ENCODE data around the gene TTC23. TPM values are rescaled to one million over a fixed set of nuclear protein-coding genes. Genes with fewer than 3 reads are reported as not detected.

Gene TTC23
- polyA plus RNA-seq, 2 of the 4 experiments (the other 2 are of a cell fraction), result 7.0 to 16.5 TPM

DNA sequence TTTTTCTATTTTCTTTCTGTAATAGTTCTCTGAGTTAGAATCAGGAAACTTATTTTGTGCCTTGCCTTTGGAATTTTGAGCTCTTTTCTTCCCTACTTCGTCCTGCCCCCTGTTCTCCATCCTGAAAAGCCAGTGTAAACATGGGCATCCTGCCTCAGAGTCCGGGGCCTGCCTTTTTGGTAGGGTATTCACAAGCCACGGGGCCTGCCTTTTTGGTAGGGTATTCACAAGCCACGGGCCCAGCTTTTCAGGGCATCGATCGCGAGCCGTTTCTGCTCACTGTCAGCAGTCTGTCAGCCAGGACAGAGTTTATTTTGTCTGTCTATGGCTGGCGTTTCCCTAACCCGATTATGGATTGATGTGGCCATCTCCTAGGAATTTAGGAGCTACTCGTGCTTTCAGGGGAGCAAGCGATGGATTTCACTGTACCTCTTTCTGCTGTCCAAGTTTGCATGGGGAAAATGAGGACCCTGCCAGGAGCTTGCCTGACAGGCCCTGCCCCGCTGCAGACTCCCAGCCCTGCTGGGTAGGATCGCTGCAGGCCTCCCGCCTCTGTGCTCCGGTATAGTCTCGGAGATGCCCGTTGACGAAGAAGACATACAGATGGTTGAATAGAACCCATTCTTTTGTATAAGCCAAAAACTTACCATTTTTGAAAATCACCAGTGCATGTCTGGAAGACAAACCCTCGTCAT lies 131.7 kb downstream of the TTC23 start:
- ChIA-PET CTCF (interaction anchor here (0.9 to 2.8 kb wide), 5 partner anchors 12 to 689 kb away, joined by 3 to 14 read pairs (median 7); no protein-coding TSS in a partner anchor), POLR2A (no interaction called here)
- no peak for FAIRE-seq
- Histone ChIP-seq H3K4me2 (no peak overlapping the region), H3K9me3 (no peaks in the 10 kb centered on the region), H3K4me1 (peaks cover 9% of the 10 kb centered on the region), H3K4me3 (no peak overlapping the region), H3K27ac (no peak overlapping the region)
- 92% methylated on average over 20 of the region's 20 CpGs for WGBS (ENCODE audit: missing lambda C conversion rate)
- ATAC-seq, result no peak
- DNase-seq (ENCODE audit: low read depth in 1 of 2, low spot score in 1 of 2), result no peak
- TF ChIP-seq, protein P1, sequence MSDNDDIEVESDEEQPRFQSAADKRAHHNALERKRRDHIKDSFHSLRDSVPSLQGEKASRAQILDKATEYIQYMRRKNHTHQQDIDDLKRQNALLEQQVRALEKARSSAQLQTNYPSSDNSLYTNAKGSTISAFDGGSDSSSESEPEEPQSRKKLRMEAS (IDR thresholded peaks at IDR 0.05), result no peak
- no peak for TF ChIP-seq CEBPB (IDR thresholded peaks at IDR 0.05)
- no peak for TF ChIP-seq ZFP36 (IDR thresholded peaks at IDR 0.05; ENCODE audit: borderline replicate concordance, partially characterized antibody)
- no peak for TF ChIP-seq GATA3 (IDR thresholded peaks at IDR 0.05; ENCODE audit: borderline replicate concordance)
- no peak for TF ChIP-seq KDM1A (IDR thresholded peaks at IDR 0.05; ENCODE audit: low read depth)
- TF ChIP-seq RCOR1 (IDR thresholded peaks at IDR 0.05; ENCODE audit: low read depth, low read length), result no peak

DNA sequence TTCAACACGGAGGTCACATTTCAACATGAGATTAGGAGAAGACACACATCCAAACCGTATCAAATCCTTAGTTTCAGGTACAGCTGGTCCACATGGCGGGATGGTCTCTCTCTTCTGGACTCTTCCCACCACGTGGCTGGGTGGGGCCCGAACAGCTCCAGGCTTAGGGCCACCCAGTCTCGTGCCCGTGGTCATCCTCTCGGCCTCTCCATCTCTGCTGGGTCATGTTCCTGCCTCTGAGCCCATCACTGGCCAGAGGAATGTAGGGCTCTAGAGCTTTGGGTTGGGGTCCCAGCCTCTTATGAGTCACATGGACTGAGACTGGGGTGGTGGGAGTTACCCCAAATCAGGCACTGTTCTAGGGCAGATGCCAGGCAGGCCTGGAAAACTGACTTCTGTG lies 132.3 kb downstream of the TTC23 start:
- 91% methylated on average over 8 of the region's 8 CpGs for WGBS (ENCODE audit: missing lambda C conversion rate)
- H3K9me3 ChIP-seq, result no peaks in the 10 kb centered on the region
- FAIRE-seq (no peak), ATAC-seq (no peak), DNase-seq (ENCODE audit: low read depth in 1 of 2, low spot score in 1 of 2) (no peak)
- peaks cover 3% of the 10 kb centered on the region; the same call in 2 of the 3 replicates for H3K4me1 ChIP-seq
- TF ChIP-seq, protein P2, sequence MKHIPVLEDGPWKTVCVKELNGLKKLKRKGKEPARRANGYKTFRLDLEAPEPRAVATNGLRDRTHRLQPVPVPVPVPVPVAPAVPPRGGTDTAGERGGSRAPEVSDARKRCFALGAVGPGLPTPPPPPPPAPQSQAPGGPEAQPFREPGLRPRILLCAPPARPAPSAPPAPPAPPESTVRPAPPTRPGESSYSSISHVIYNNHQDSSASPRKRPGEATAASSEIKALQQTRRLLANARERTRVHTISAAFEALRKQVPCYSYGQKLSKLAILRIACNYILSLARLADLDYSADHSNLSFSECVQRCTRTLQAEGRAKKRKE (CRISPR knock-in tag; IDR thresholded peaks at IDR 0.05; ENCODE audit: low read depth), result no peak
- TF ChIP-seq RAD21 (conservative IDR thresholded peaks at IDR 0.05 in 1 of 2, IDR thresholded peaks at IDR 0.05 in 1 of 2), result no peak
- TF ChIP-seq ESRRA (IDR thresholded peaks at IDR 0.05; ENCODE audit: borderline replicate concordance, low read length), result no peak
- TF ChIP-seq SMC3 (IDR thresholded peaks at IDR 0.05), result no peak
- TF ChIP-seq, protein P3, sequence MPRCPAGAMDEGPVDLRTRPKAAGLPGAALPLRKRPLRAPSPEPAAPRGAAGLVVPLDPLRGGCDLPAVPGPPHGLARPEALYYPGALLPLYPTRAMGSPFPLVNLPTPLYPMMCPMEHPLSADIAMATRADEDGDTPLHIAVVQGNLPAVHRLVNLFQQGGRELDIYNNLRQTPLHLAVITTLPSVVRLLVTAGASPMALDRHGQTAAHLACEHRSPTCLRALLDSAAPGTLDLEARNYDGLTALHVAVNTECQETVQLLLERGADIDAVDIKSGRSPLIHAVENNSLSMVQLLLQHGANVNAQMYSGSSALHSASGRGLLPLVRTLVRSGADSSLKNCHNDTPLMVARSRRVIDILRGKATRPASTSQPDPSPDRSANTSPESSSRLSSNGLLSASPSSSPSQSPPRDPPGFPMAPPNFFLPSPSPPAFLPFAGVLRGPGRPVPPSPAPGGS (IDR thresholded peaks at IDR 0.05), result no peak
- TF ChIP-seq, protein P4, sequence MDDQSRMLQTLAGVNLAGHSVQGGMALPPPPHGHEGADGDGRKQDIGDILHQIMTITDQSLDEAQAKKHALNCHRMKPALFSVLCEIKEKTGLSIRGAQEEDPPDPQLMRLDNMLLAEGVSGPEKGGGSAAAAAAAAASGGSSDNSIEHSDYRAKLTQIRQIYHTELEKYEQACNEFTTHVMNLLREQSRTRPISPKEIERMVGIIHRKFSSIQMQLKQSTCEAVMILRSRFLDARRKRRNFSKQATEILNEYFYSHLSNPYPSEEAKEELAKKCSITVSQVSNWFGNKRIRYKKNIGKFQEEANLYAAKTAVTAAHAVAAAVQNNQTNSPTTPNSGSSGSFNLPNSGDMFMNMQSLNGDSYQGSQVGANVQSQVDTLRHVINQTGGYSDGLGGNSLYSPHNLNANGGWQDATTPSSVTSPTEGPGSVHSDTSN (IDR thresholded peaks at IDR 0.05), result no peak
- no peak for TF ChIP-seq ZSCAN20 (CRISPR knock-in tag; IDR thresholded peaks at IDR 0.05)
- no peak for TF ChIP-seq TFCP2L1 (CRISPR knock-in tag; IDR thresholded peaks at IDR 0.05)
- TF ChIP-seq FOXS1 (CRISPR knock-in tag; IDR thresholded peaks at IDR 0.05), result no peak
- TF ChIP-seq PHF8 (IDR thresholded peaks at IDR 0.05; ENCODE audit: borderline replicate concordance, low read depth), result no peak
- TF ChIP-seq ZFP36 (IDR thresholded peaks at IDR 0.05; ENCODE audit: borderline replicate concordance, partially characterized antibody), result no peak
- no peak for TF ChIP-seq BHLHE40 (IDR thresholded peaks at IDR 0.05; ENCODE audit: low read depth, low read length)
- TF ChIP-seq, protein P5, sequence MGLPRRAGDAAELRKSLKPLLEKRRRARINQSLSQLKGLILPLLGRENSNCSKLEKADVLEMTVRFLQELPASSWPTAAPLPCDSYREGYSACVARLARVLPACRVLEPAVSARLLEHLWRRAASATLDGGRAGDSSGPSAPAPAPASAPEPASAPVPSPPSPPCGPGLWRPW (IDR thresholded peaks at IDR 0.05), result no peak
- no peak for TF ChIP-seq MAZ (IDR thresholded peaks at IDR 0.05; ENCODE audit: borderline replicate concordance, low read depth, low read length)
- TF ChIP-seq NR3C1 (IDR thresholded peaks at IDR 0.05), result no peak
- TF ChIP-seq MYC (IDR thresholded peaks at IDR 0.05; ENCODE audit: borderline replicate concordance, low read length), result no peak
- ChIA-PET CTCF (interaction anchor here (0.9 to 2.8 kb wide), 5 partner anchors 11 to 688 kb away, joined by 3 to 14 read pairs (median 7); no protein-coding TSS in a partner anchor), POLR2A (no interaction called here)
- H3K4me3 ChIP-seq, result no peak overlapping the region
- H3K4me2 ChIP-seq, result no peak overlapping the region
- no peak overlapping the region for H3K27ac ChIP-seq

All from A549 (cell line).